HG03565 (cell line): Measurements from ENCODE around the gene PTPRK.

ENCODE experiments used
- ATAC-seq: cut with Tn5 transposase; IDR thresholded peaks from one replicate; pipeline ENCODE4 v1.9.1; 2021; ENCODE audit warnings: mild to moderate bottlenecking, moderate library complexity; ENCODE audit not compliant: unreplicated experiment

Gene PTPRK

GRCh38 chr6:128395596-128395995, 124.8 kb downstream of the PTPRK start:
- no peak for ATAC-seq

GRCh38 chr6:128395188-128395587, 125.2 kb downstream of the PTPRK start:
- ATAC-seq = no peak

- ATAC-seq = no peak
Measured at GRCh38 chr6:128394167-128394566, 126.2 kb downstream of the PTPRK start.

- no peak for ATAC-seq
Measured at GRCh38 chr6:128389820-128390534, 130.4 kb downstream of the PTPRK start.

- no peak for ATAC-seq
Measured at GRCh38 chr6:128388380-128388779, 132.0 kb downstream of the PTPRK start.

- no peak for ATAC-seq
Measured at GRCh38 chr6:128380891-128381290, 139.5 kb downstream of the PTPRK start.

GRCh38 chr6:128379577-128379976, 140.8 kb downstream of the PTPRK start:
- ATAC-seq = no peak

GRCh38 chr6:128376952-128377503, 143.4 kb downstream of the PTPRK start:
- no peak for ATAC-seq

GRCh38 chr6:128371136-128371535, 149.3 kb downstream of the PTPRK start:
- ATAC-seq = no peak

GRCh38 chr6:128370072-128370471, 150.3 kb downstream of the PTPRK start:
- ATAC-seq = no peak

GRCh38 chr6:128368213-128368944, 152.0 kb downstream of the PTPRK start:
- ATAC-seq = no peak

GRCh38 chr6:128367437-128367836, 153.0 kb downstream of the PTPRK start:
- no peak for ATAC-seq

- no peak for ATAC-seq
Measured at GRCh38 chr6:128365520-128366160, 154.8 kb downstream of the PTPRK start.

GRCh38 chr6:128364766-128365519, 155.5 kb downstream of the PTPRK start:
- ATAC-seq = no peak

GRCh38 chr6:128363020-128363813, 157.2 kb downstream of the PTPRK start:
- no peak for ATAC-seq

- no peak for ATAC-seq
Measured at GRCh38 chr6:128361378-128361777, 159.0 kb downstream of the PTPRK start.

- no peak for ATAC-seq
Measured at GRCh38 chr6:128358244-128358776, 162.1 kb downstream of the PTPRK start.

GRCh38 chr6:128357392-128358130, 162.8 kb downstream of the PTPRK start:
- ATAC-seq = no peak

GRCh38 chr6:128352366-128352765, 168.0 kb downstream of the PTPRK start:
- ATAC-seq = no peak
